ENCODE data around the gene ACAA1. TPM values are rescaled to one million over a fixed set of nuclear protein-coding genes. Genes with fewer than 3 reads are reported as not detected.

The ACAA1 gene
- total and polyA plus RNA-seq, 2 of the 13 experiments (the other 11 are each of a cell fraction or from before 2014, with no cell fraction given), result 60.8 to 188 TPM

GRCh38 chr3:38164643-38164951 is 27.7 kb upstream of the ACAA1 start (continued):
- TF ChIP-seq TRAFD1 (CRISPR knock-in tag; IDR thresholded peaks at IDR 0.05; ENCODE audit: borderline replicate concordance), result no peak
- no peak for TF ChIP-seq TCF7L2 (IDR thresholded peaks at IDR 0.05; ENCODE audit: low read depth, low read length)
- no peak for TF ChIP-seq ZNF709 (CRISPR knock-in tag; IDR thresholded peaks at IDR 0.05)
- no peak for TF ChIP-seq ZNF800 (CRISPR knock-in tag; IDR thresholded peaks at IDR 0.05)
- no peak for TF ChIP-seq MYPOP (CRISPR knock-in tag; IDR thresholded peaks at IDR 0.05)
- no peak for TF ChIP-seq RELA (CRISPR knock-in tag; IDR thresholded peaks at IDR 0.05)
- TF ChIP-seq ZNF367 (CRISPR knock-in tag; IDR thresholded peaks at IDR 0.05; ENCODE audit: borderline replicate concordance), result no peak
- TF ChIP-seq MYNN (CRISPR knock-in tag; IDR thresholded peaks at IDR 0.05; ENCODE audit: low read depth), result no peak
- TF ChIP-seq ZNF512B (CRISPR knock-in tag; IDR thresholded peaks at IDR 0.05; ENCODE audit: borderline replicate concordance), result 0 out of 2 replicates have a peak, but pooled peaks have one; percentile 46
- TF ChIP-seq ZNF615 (CRISPR knock-in tag; IDR thresholded peaks at IDR 0.05; ENCODE audit: borderline replicate concordance), result no peak
- TF ChIP-seq ZNF20 (CRISPR knock-in tag; IDR thresholded peaks at IDR 0.05), result 0 out of 2 replicates have a peak, but pooled peaks have one; percentile 48
- no peak for TF ChIP-seq MAFK (conservative IDR thresholded peaks at IDR 0.05 in 1 of 2, IDR thresholded peaks at IDR 0.05 in 1 of 2; ENCODE audit: low read length in 2 of 2)
- peak; percentile 60; the same call in 1 of the 2 replicates for TF ChIP-seq SRY (CRISPR knock-in tag; IDR thresholded peaks at IDR 0.05)
- TF ChIP-seq POLR2AphosphoS2 (IDR thresholded peaks at IDR 0.05; ENCODE audit: low read depth, low read length), result no peak
- TF ChIP-seq BORCS8-MEF2B (CRISPR knock-in tag; IDR thresholded peaks at IDR 0.05), result no peak
- no peak for TF ChIP-seq ZNF782 (CRISPR knock-in tag; IDR thresholded peaks at IDR 0.05; ENCODE audit: borderline replicate concordance)
- no peak for TF ChIP-seq ZNF784 (CRISPR knock-in tag; IDR thresholded peaks at IDR 0.05; ENCODE audit: borderline replicate concordance)
- no peak for TF ChIP-seq HNRNPL (IDR thresholded peaks at IDR 0.05; ENCODE audit: low read depth, low read length)
- TF ChIP-seq PCBP1 (IDR thresholded peaks at IDR 0.05; ENCODE audit: borderline replicate concordance, low read depth, low read length), result no peak
- TF ChIP-seq MTERF4 (CRISPR knock-in tag; IDR thresholded peaks at IDR 0.05), result 0 out of 2 replicates have a peak, but pooled peaks have one; percentile 25
